GM19043 (cell line): ENCODE data around the gene LHFPL2.
A peak's percentile ranks its signal among the peaks of the same experiment; 100 is the strongest.
"Not testable (repeated sequence)": the region's sequence is repeated elsewhere in the genome, so short reads cannot be mapped to it uniquely, and the experiment has no call there.

Experiments
- ATAC-seq: cut with Tn5 transposase; IDR thresholded peaks from one replicate; pipeline ENCODE4 v1.9.1; 2021; ENCODE audit warnings: low read depth; ENCODE audit not compliant: unreplicated experiment

LHFPL2 gene

GRCh38 chr5:78648359-78649210, at the start of gene LHFPL2:
TSS of gene LHFPL2 (minus strand) at chr5:78648772. CDS start at chr5:78510213, 138,559 bp downstream.
- ATAC-seq: peak; percentile 41

GRCh38 chr5:78696637-78697036, 48.1 kb upstream of the LHFPL2 start:
- ATAC-seq: no peak

GRCh38 chr5:78696052-78696451, 47.5 kb upstream of the LHFPL2 start:
- ATAC-seq: not testable (repeated sequence)

GRCh38 chr5:78693339-78693738, 44.8 kb upstream of the LHFPL2 start:
- ATAC-seq: no peak

- no peak for ATAC-seq
These were observed 42.8 kb upstream of the LHFPL2 start for GRCh38 chr5:78691084-78691960.

- ATAC-seq: no peak
These were observed 41.8 kb upstream of the LHFPL2 start for GRCh38 chr5:78690253-78690972.

GRCh38 chr5:78689540-78690252, 41.1 kb upstream of the LHFPL2 start:
- no peak for ATAC-seq

GRCh38 chr5:78687514-78687913, 38.9 kb upstream of the LHFPL2 start:
- not testable (repeated sequence) for ATAC-seq

GRCh38 chr5:78683905-78684304, 35.3 kb upstream of the LHFPL2 start:
- ATAC-seq: not testable (repeated sequence)

GRCh38 chr5:78679905-78680304, 31.3 kb upstream of the LHFPL2 start:
- no peak for ATAC-seq

- no peak for ATAC-seq
These were observed 29.5 kb upstream of the LHFPL2 start for GRCh38 chr5:78677777-78678668.

GRCh38 chr5:78675956-78676730, 27.6 kb upstream of the LHFPL2 start:
- no peak for ATAC-seq

- ATAC-seq: not testable (repeated sequence)
These were observed 25.3 kb upstream of the LHFPL2 start for GRCh38 chr5:78673827-78674226.

GRCh38 chr5:78672154-78672553, 23.6 kb upstream of the LHFPL2 start:
- no peak for ATAC-seq

GRCh38 chr5:78671609-78672008, 23.0 kb upstream of the LHFPL2 start:
- no peak for ATAC-seq

- no peak for ATAC-seq
These were observed 22.2 kb upstream of the LHFPL2 start for GRCh38 chr5:78670701-78671269.

GRCh38 chr5:78669331-78669730, 20.8 kb upstream of the LHFPL2 start:
- ATAC-seq: no peak

- ATAC-seq: no peak
These were observed 19.0 kb upstream of the LHFPL2 start for GRCh38 chr5:78667461-78668103.
